Neural cell (in vitro differentiated cells): Measurements from ENCODE around the gene EBPL.

Source experiments
- CTCF ChIP-seq: fragments of 450-650 bp; IDR thresholded peaks from 2 replicates; pipeline ENCODE4 v1.5.1; 2014; ENCODE audit warnings: antibody characterized with exemption, mild to moderate bottlenecking, moderate library complexity; ENCODE audit not compliant: poor library complexity, severe bottlenecking
- EZH2 ChIP-seq: fragments of 200-600, 300-800 bp; shearing (Covaris generic), sonication (generic); IDR thresholded peaks from 2 replicates; pipeline ENCODE4 v1.6.1; 2014; ENCODE audit warnings: antibody characterized with exemption, low read length, borderline replicate concordance, mild to moderate bottlenecking; ENCODE audit not compliant: insufficient read depth, poor library complexity, severe bottlenecking
- TAF1 ChIP-seq: IDR thresholded peaks from 2 replicates; pipeline ENCODE4 v1.6.1; 2012; ENCODE audit warnings: low read depth

- no peak for TF ChIP-seq TAF1
- TF ChIP-seq EZH2 = no peak
- TF ChIP-seq CTCF = no peak
Measured at GRCh38 chr13:49679246-49679645, 12.0 kb downstream of the EBPL start.
